Neural cell (in vitro differentiated cells): ENCODE results near the gene JOSD2. TPM values are rescaled to one million over a fixed set of nuclear protein-coding genes. Genes with fewer than 3 reads are reported as not detected.

Experiments
- H2AFZ ChIP-seq: fragments of 200-600, 300-800 bp; sonication (generic), shearing (Covaris generic); 2 replicates; pipeline ENCODE4 v1.6.0; 2014; ENCODE audit warnings: low read depth, mild to moderate bottlenecking, antibody characterized with exemption, low read length, moderate library complexity
- H3F3A ChIP-seq: fragments of 200-600 bp; shearing (Covaris generic); 2 replicates; pipeline ENCODE4 v1.6.1; 2016; ENCODE audit warnings: mild to moderate bottlenecking, moderate library complexity, mixed read lengths, antibody characterized with exemption, low read length; ENCODE audit not compliant: insufficient read depth, poor library complexity, severe bottlenecking
- H3K27ac ChIP-seq: fragments of 200-600, 300-800 bp; sonication (generic), shearing (Covaris generic); 2 replicates; pipeline ENCODE4 v1.5.1; 2014; ENCODE audit warnings: mild to moderate bottlenecking, low read length, moderate library complexity
- H3K27me3 ChIP-seq: fragments of 300-800, 200-600 bp; sonication (generic), shearing (Covaris generic); 2 replicates; pipeline ENCODE4 v1.6.0; 2014; ENCODE audit warnings: mild to moderate bottlenecking, low read depth, low read length, moderate library complexity; ENCODE audit not compliant: insufficient read depth
- H3K36me3 ChIP-seq: fragments of 300-800, 200-600 bp; sonication (generic), shearing (Covaris generic); 2 replicates; pipeline ENCODE4 v1.5.1; 2014; ENCODE audit warnings: mild to moderate bottlenecking, antibody characterized with exemption, low read length, moderate library complexity; ENCODE audit not compliant: insufficient read depth
- H3K4me2 ChIP-seq: fragments of 300-800, 200-600 bp; sonication (generic), shearing (Covaris generic); 2 replicates; pipeline ENCODE4 v1.6.0; 2014; ENCODE audit warnings: mild to moderate bottlenecking, low read length
- H3K4me3 ChIP-seq: fragments of 300-800, 200-600 bp; sonication (generic), shearing (Covaris generic); 2 replicates; pipeline ENCODE4 v1.5.1; 2014; ENCODE audit warnings: mild to moderate bottlenecking, low read length, moderate library complexity
- H3K79me2 ChIP-seq: fragments of 200-600 bp; shearing (Covaris generic); replicated peaks from 2 replicates; pipeline ENCODE4 v1.6.0; 2014; ENCODE audit warnings: mild to moderate bottlenecking, low read length, moderate library complexity; ENCODE audit not compliant: insufficient read depth
- H3K9ac ChIP-seq: fragments of 300-800, 200-600 bp; sonication (generic), shearing (Covaris generic); 2 replicates; pipeline ENCODE4 v1.6.1; 2016; ENCODE audit warnings: mild to moderate bottlenecking, low read length, mixed read lengths
- H3K9me2 ChIP-seq: fragments of 200-600 bp; shearing (Covaris generic); 2 replicates; pipeline ENCODE4 v1.6.1; 2016; ENCODE audit warnings: mild to moderate bottlenecking, low read length, mixed read lengths; ENCODE audit not compliant: insufficient read depth
- H3K9me3 ChIP-seq: fragments of 200-600, 300-800 bp; sonication (generic), shearing (Covaris generic); 2 replicates; pipeline ENCODE4 v1.6.1; 2016; ENCODE audit warnings: mild to moderate bottlenecking, mixed run types, low read length, moderate library complexity, mixed read lengths
- H4K20me1 ChIP-seq: fragments of 200-600 bp; shearing (Covaris generic); 2 replicates; pipeline ENCODE4 v1.6.1; 2016; ENCODE audit warnings: mild to moderate bottlenecking, mixed run types; ENCODE audit not compliant: insufficient read depth
- CTCF ChIP-seq: fragments of 450-650 bp; IDR thresholded peaks from 2 replicates; pipeline ENCODE4 v1.5.1; 2014; ENCODE audit warnings: antibody characterized with exemption, mild to moderate bottlenecking, moderate library complexity; ENCODE audit not compliant: poor library complexity, severe bottlenecking
- EP300 ChIP-seq: fragments of 450-650 bp; conservative IDR thresholded peaks from 2 replicates; pipeline ENCODE4 v1.6.1; 2014; ENCODE audit warnings: antibody characterized with exemption, mild to moderate bottlenecking, moderate library complexity; ENCODE audit not compliant: poor library complexity, severe bottlenecking
- EZH2 ChIP-seq: fragments of 200-600, 300-800 bp; shearing (Covaris generic), sonication (generic); IDR thresholded peaks from 2 replicates; pipeline ENCODE4 v1.6.1; 2014; ENCODE audit warnings: antibody characterized with exemption, low read length, borderline replicate concordance, mild to moderate bottlenecking; ENCODE audit not compliant: insufficient read depth, poor library complexity, severe bottlenecking
- MXI1 ChIP-seq: fragments of 450-650 bp; conservative IDR thresholded peaks from 2 replicates; pipeline ENCODE4 v1.6.1; 2014; ENCODE audit warnings: antibody characterized with exemption, mild to moderate bottlenecking; ENCODE audit not compliant: poor library complexity, severe bottlenecking
- POLR2AphosphoS5 ChIP-seq: IDR thresholded peaks from 2 replicates; pipeline ENCODE4 v1.6.1; 2012
- RAD21 ChIP-seq: fragments of 450-650 bp; conservative IDR thresholded peaks from 2 replicates; pipeline ENCODE4 v1.6.1; 2014; ENCODE audit warnings: antibody characterized with exemption, mild to moderate bottlenecking, moderate library complexity
- REST ChIP-seq: IDR thresholded peaks from 2 replicates; pipeline ENCODE4 v1.6.1; 2012; ENCODE audit warnings: borderline replicate concordance
- SMC3 ChIP-seq: fragments of 450-650 bp; conservative IDR thresholded peaks from 2 replicates; pipeline ENCODE4 v1.6.1; 2014; ENCODE audit warnings: antibody characterized with exemption, mild to moderate bottlenecking, moderate library complexity; ENCODE audit not compliant: poor library complexity
- TAF1 ChIP-seq: IDR thresholded peaks from 2 replicates; pipeline ENCODE4 v1.6.1; 2012; ENCODE audit warnings: low read depth
- polyA plus RNA-seq: library from polyadenylated mRNA; depleted of rRNA; stranded (reverse); fragments of >200 nt; gene quantifications from 2 replicates; pipeline ENCODE4 v1.2.3, GENCODE V29; 2014

JOSD2 gene
- polyA plus RNA-seq, 1 donor from 2014 or later: 10.7 TPM

GRCh38 chr19:50505856-50506611 is 5.0 kb downstream of the JOSD2 start:
- H3K79me2 ChIP-seq: no peaks in the 10 kb centered on the region
- no peaks in the 10 kb centered on the region for H3K36me3 ChIP-seq
- H2AFZ ChIP-seq: no peak overlapping the region
- no peak overlapping the region for H3K4me3 ChIP-seq
- H3F3A ChIP-seq: no peaks in the 10 kb centered on the region
- H3K9me3 ChIP-seq: no peaks in the 10 kb centered on the region
- no peaks in the 10 kb centered on the region for H4K20me1 ChIP-seq
- H3K27me3 ChIP-seq: no peaks in the 10 kb centered on the region
- no peak overlapping the region for H3K9ac ChIP-seq
- no peaks in the 10 kb centered on the region for H3K9me2 ChIP-seq
- TF ChIP-seq POLR2AphosphoS5 (no peak), TAF1 (no peak), REST (no peak), RAD21 (no peak), EZH2 (no peak), MXI1 (no peak), EP300 (no peak)
- no peak overlapping the region for H3K27ac ChIP-seq
- H3K4me2 ChIP-seq: no peak overlapping the region

GRCh38 chr19:50501568-50502475 is 9.2 kb downstream of the JOSD2 start:
- H2AFZ ChIP-seq: no peak overlapping the region
- H3K36me3 ChIP-seq: no peaks in the 10 kb centered on the region
- no peaks in the 10 kb centered on the region for H3K27me3 ChIP-seq
- H3K9me3 ChIP-seq: no peaks in the 10 kb centered on the region
- H4K20me1 ChIP-seq: no peaks in the 10 kb centered on the region
- H3K79me2 ChIP-seq: no peaks in the 10 kb centered on the region
- H3F3A ChIP-seq: no peaks in the 10 kb centered on the region
- no peak overlapping the region for H3K4me3 ChIP-seq
- TF ChIP-seq RAD21: no peak
- no peak for TF ChIP-seq SMC3
- no peak for TF ChIP-seq CTCF
- no peak for TF ChIP-seq TAF1
- no peak overlapping the region for H3K4me2 ChIP-seq
- H3K9me2 ChIP-seq: no peaks in the 10 kb centered on the region
- H3K9ac ChIP-seq: no peak overlapping the region
- no peak overlapping the region for H3K27ac ChIP-seq
